Upper lobe of right lung (tissue), 1 donor: Measurements from ENCODE around the gene RC3H2. TPM values are rescaled to one million over a fixed set of nuclear protein-coding genes. Genes with fewer than 3 reads are reported as not detected.

Experiments
- total RNA-seq: library from RNA; stranded (reverse); fragmentation: NEBNext Ultra II Directional; extraction: Animal tissue kit (Norgen Biotek cat#: 25700); gene quantifications from one replicate; pipeline ENCODE4 v1.2.1, GENCODE V29; 2021
- donor health status: DM: no; HTN: yes; CAD: no; lungs with severe emphysema.

The RC3H2 gene
- total RNA-seq, 1 donor from 2014 or later = 44.3 TPM

Other genes with a start within 250 kb of the RC3H2 start
- not detected for gene OR1B1, start 247.7 kb downstream of the RC3H2 start, total RNA-seq
- gene OR1L1, start 243.6 kb downstream of the RC3H2 start, total RNA-seq = not detected
- not detected for gene OR1L3, start 230.2 kb downstream of the RC3H2 start, total RNA-seq
- not detected for gene OR1L4, start 181.4 kb downstream of the RC3H2 start, total RNA-seq
- not detected for gene OR1L6, start 163.1 kb downstream of the RC3H2 start, total RNA-seq
- gene OR5C1, start 116.4 kb downstream of the RC3H2 start, total RNA-seq = not detected
- not detected for gene OR1K1, start 105.2 kb downstream of the RC3H2 start, total RNA-seq
- 24.2 TPM for gene PDCL, start 76.8 kb downstream of the RC3H2 start, total RNA-seq
- 8.0 TPM for gene ZBTB6, start 8.0 kb upstream of the RC3H2 start, total RNA-seq
- 8.2 TPM for gene ZBTB26, start 26.2 kb upstream of the RC3H2 start, total RNA-seq
- 58.6 TPM for gene RABGAP1, start 35.7 kb upstream of the RC3H2 start, total RNA-seq
- 3.3 TPM for gene GPR21, start 128.3 kb upstream of the RC3H2 start, total RNA-seq